HepG2 (cell line): ENCODE measurements around the gene PPP4R4. TPM values are rescaled to one million over a fixed set of nuclear protein-coding genes. Genes with fewer than 3 reads are reported as not detected.

Source experiments
- EED ChIP-seq: sonication (generic); formaldehyde crosslinking; IDR thresholded peaks from 2 replicates; pipeline ENCODE4 v1.5.0; 2020; ENCODE audit warnings: mild to moderate bottlenecking, missing genetic modification reagents
- FOXK2 ChIP-seq: fragments of 450-650 bp; IDR thresholded peaks from 2 replicates; pipeline ENCODE4 v1.6.1; 2016
- PHF8 ChIP-seq: sonication (generic); formaldehyde crosslinking; IDR thresholded peaks from 2 replicates; pipeline ENCODE4 v1.5.0; 2020; ENCODE audit warnings: missing genetic modification reagents
- SOX13 ChIP-seq, 3 experiments: fragments of 450-650 bp in 1 of 3; sonication (generic) in 1 of 3; formaldehyde crosslinking in 1 of 3; IDR thresholded peaks in 2 of 3; conservative IDR thresholded peaks in 1 of 3; 2 replicates each; pipeline versions ENCODE4 v1.5.0 to v1.6.1; 2016 to 2020; ENCODE audit warnings: antibody characterized with exemption in 1 of 3, mild to moderate bottlenecking in 1 of 3, missing compliant biosample characterization in 1 of 3, missing genetic modification reagents in 1 of 3, moderate library complexity in 1 of 3
- ZNF263 ChIP-seq: sonication (generic); formaldehyde crosslinking; IDR thresholded peaks from 2 replicates; pipeline ENCODE4 v1.4.0; 2020; ENCODE audit warnings: missing genetic modification reagents
- ZNF740 ChIP-seq: sonication (generic); formaldehyde crosslinking; IDR thresholded peaks from 2 replicates; pipeline ENCODE4 v1.4.0; 2020; ENCODE audit warnings: missing genetic modification reagents
- ZNF768 ChIP-seq: sonication (generic); formaldehyde crosslinking; IDR thresholded peaks from 2 replicates; pipeline ENCODE4 v1.4.0; 2020; ENCODE audit warnings: missing genetic modification reagents
- polyA plus RNA-seq, 8 experiments: library from polyadenylated mRNA; depleted of rRNA in 3 of 8; stranded (reverse) in 7 of 8; unstranded in 1 of 8; fragments of >200 nt; fragmentation: Illumina TruSeq in 4 of 8; extraction: Trizol in 4 of 8; gene quantifications; 2 replicates each; pipeline versions ENCODE4 v1.2.1 to v1.2.3, GENCODE V29; 2011 to 2016; ENCODE audit warnings: low read depth in 4 of 8, missing spikeins in 1 of 8, mixed read lengths in 1 of 8; ENCODE audit not compliant: insufficient read depth in 1 of 8
- total RNA-seq, 5 experiments: library from RNA; depleted of rRNA; stranded (reverse); fragments of >200 nt; fragmentation: Illumina TruSeq; extraction: Trizol; gene quantifications; 2 replicates each; pipeline ENCODE4 v1.2.3, GENCODE V29; 2016; ENCODE audit warnings: low read depth in 1 of 5
- TF ChIP-seq, protein P1 (sequence below): sonication (generic); formaldehyde crosslinking; IDR thresholded peaks from 2 replicates; pipeline ENCODE4 v1.5.1; 2020; ENCODE audit warnings: missing genetic modification reagents, mild to moderate bottlenecking, borderline replicate concordance
- TF ChIP-seq, protein P2 (sequence below): sonication (generic); formaldehyde crosslinking; IDR thresholded peaks from 2 replicates; pipeline ENCODE4 v1.8.0; 2022; ENCODE audit warnings: mild to moderate bottlenecking, missing genetic modification reagents, moderate library complexity
- TF ChIP-seq, protein P3 (sequence below): sonication (generic); formaldehyde crosslinking; IDR thresholded peaks from 2 replicates; pipeline ENCODE4 v1.4.0; 2020; ENCODE audit warnings: missing genetic modification reagents; ENCODE audit errors: not compliant biosample characterization

Gene PPP4R4
- total and polyA plus RNA-seq, 2 of the 13 experiments (the other 11 are each of a cell fraction or from before 2014, with no cell fraction given) = 9.5 to 19.8 TPM

- no peak for TF ChIP-seq FOXK2
- no peak for TF ChIP-seq EED (CRISPR knock-in tag)
- TF ChIP-seq, protein P1, sequence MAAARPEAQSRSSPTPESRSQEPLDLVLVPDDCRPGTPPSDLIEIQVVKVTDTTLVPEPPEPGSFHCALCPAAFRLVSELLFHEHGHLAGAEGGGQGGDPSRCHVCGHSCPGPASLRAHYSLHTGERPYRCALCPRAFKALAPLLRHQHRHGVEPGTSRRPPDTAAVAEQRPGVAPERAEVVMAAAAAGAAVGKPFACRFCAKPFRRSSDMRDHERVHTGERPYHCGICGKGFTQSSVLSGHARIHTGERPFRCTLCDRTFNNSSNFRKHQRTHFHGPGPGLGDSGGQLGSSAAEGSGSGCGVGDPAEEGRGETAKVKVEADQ = 0 out of 2 replicates have a peak, but pooled peaks have one; percentile 22
- TF ChIP-seq ZNF740 = no peak
- TF ChIP-seq SOX13 (IDR thresholded peaks at IDR 0.05) = no peak
- TF ChIP-seq SOX13 (CRISPR knock-in tag; conservative IDR thresholded peaks at IDR 0.05 in 1 of 2, IDR thresholded peaks at IDR 0.05 in 1 of 2) = no peak
- TF ChIP-seq ZNF263 (CRISPR knock-in tag) = 0 out of 2 replicates have a peak, but pooled peaks have one; percentile 3
- TF ChIP-seq ZNF768 (CRISPR knock-in tag) = no peak
- TF ChIP-seq PHF8 (CRISPR knock-in tag) = peak; percentile 44; the same call in 1 of the 2 replicates
- TF ChIP-seq, protein P2, sequence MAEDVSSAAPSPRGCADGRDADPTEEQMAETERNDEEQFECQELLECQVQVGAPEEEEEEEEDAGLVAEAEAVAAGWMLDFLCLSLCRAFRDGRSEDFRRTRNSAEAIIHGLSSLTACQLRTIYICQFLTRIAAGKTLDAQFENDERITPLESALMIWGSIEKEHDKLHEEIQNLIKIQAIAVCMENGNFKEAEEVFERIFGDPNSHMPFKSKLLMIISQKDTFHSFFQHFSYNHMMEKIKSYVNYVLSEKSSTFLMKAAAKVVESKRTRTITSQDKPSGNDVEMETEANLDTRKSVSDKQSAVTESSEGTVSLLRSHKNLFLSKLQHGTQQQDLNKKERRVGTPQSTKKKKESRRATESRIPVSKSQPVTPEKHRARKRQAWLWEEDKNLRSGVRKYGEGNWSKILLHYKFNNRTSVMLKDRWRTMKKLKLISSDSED (CRISPR knock-in tag) = 0 out of 2 replicates have a peak, but pooled peaks have one; percentile 47
- TF ChIP-seq, protein P3, sequence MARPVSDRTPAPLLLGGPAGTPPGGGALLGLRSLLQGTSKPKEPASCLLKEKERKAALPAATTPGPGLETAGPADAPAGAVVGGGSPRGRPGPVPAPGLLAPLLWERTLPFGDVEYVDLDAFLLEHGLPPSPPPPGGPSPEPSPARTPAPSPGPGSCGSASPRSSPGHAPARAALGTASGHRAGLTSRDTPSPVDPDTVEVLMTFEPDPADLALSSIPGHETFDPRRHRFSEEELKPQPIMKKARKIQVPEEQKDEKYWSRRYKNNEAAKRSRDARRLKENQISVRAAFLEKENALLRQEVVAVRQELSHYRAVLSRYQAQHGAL (CRISPR knock-in tag) = no peak
Measured at GRCh38 chr14:94174604-94175010, 485 bp downstream of the PPP4R4 start (continued).
